Fibroblast of peridontal ligament (primary cell): Measurements from ENCODE around the gene ADAMTSL5.
A peak's percentile ranks its signal among the peaks of the same experiment; 100 is the strongest.
"Not testable (repeated sequence)": the region's sequence is repeated elsewhere in the genome, so short reads cannot be mapped to it uniquely, and the experiment has no call there.

ENCODE experiments used
- DNase-seq: peaks from one replicate; pipeline ENCODE4 v3.0.0-alpha.2; 2010; ENCODE audit errors: extremely low read depth

ADAMTSL5 gene

DNA sequence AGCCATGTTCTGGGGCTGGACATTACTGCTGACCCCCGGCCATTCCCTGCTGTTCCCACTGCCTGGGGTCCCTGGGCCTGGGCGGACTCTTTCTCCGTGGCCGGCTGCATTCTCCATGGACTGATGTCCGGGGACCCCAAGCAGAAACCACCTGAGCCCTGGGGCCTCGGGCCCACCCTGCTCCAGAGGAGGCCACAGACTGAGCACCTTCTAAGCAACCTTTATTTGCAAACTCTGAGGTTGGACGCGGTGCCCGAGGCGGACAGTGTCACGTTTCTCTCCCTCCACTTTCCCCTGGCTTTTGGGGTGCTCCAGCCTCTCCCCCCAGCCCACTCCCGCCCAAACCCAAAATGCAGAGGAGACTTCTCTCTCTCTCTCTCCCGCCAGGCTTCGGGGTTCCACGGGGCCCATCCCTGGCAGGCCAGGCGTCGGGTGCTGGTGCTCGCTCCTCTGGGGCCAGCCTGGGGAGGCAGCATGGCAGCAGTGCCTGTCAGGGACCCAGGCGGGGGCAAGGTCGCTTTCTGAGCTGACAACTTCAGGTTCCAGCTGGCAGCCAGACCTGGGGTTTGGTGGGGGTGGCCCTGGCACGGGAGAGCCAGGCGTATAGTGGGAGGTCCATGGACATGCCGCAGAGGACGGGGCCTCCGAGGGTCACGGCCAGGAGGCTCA, 31.5 kb downstream of the ADAMTSL5 start:
- no peak for DNase-seq

DNA sequence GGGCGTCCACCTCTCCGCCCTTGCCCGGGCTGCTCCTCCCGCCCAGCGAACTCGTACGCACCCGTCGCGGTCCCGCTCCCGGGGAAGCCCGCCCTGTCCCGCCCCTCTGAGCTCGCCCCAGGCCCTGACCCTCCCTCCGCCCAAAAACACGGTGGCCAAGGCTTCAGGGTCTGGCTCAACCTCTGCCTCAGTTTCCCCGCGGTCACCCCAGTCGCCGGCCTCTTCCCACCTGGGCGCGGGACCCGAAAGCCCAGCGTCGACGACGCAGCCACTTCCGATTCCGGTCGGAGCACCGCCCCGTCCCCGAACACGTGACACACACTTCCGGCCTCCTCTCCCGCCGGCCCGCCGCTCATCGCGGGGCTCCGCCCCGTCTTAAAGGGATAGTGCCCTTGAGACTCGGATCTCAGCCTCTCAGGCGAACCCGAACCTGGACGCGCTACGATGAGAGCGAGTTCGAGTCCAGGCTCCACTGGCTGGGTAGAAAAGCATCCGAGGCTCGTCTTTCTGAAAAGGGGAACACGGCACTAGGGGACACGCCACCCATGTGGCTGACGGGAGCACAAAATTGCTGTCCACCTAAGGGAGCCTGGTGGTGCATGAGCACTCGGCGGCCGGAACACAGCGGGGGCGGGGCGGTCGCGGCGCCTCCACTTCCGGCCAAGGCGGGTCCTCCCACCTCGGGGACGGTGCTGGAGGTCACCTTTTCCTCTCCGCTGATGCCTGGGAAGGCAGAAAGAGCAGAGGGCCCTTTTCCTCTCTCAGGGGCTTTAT, 33.7 kb downstream of the ADAMTSL5 start, which contains the start of gene C19orf25:
Gene C19orf25 (minus strand): TSS at position 282 of the 774 bp plus-strand sequence. CDS start 312 bp downstream, outside the sequence.
- DNase-seq: peak; percentile 88

DNA sequence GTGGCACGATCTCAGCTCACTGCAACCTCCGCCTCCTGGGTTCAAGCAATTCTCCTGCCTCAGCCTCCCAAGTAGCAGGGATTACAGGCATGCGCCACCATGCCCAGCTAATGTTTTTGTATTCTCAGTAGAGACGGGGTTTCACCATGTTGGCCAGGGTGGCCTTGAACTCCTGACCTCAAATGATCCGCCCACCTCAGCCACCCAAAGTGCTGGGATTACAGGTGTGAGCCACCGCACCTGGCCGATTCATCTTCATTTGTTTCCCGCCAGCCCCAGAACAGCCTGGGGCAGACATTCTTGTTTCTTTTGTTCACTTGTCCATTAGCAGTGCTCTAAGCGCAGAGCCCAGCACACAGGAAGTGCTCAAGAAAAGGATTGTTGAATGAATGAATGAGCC, 35.8 kb downstream of the ADAMTSL5 start:
- not testable (repeated sequence) for DNase-seq

DNA sequence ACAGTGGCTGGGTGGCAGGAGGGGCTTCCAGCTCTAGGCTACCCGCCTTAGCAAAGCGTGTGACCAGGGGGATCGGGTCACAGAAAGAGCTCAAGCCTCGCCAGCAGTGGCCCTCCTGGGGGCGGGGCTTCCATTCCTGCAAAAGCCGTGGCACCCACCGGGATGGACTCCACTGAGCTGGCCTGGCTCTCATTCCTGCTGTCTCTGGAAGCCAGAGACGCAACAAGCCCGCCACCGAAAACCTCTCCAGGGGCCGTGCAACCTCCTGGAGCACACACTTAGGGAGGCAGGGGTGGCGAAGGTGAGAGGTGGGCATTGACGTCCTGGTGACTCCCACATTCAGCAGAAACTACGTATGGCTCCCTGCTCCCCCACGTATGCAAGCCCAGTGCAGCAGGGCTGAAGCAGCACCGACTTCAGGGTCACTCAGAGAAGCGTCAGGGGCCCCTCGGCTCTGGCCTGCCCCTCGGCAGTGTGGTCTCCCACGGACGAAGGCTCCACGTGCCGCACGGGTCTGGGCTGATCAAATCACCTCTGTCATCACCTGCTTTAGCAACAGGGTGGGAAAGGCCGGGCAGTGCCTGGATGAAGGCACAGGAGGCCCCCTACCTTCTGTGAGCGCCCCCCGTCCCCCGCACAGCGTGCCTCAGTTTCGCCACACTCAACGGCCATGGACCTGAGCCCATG, 36.9 kb downstream of the ADAMTSL5 start:
- no peak for DNase-seq

DNA sequence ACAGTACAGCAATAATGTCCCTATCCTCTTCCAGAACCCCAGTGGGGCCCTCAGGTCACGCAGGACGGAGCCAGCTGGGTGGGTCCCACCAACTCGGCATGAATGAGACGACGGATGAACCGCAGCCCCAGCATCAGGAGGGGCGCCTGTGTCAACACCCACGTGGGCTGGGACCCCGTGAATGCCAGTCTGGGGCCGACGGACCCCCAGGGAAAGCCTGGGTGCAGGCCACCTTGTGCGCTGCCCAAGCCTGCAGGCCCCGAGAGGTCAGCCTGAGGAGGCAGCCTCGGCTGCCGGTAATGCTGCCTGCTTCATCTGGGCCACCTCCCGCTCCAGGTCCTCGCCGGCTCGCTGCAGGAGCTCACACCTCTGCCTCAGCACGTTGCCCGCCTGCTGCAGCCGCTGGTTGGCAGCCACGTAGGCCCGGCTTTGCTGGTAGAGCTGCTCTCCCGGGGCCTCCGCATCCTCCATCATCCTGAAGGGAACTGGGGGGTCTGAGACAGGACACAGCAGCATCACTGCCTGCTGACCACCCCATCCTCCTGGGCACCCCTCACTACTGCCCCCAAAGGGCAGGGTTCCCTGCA, 38.0 kb downstream of the ADAMTSL5 start:
- DNase-seq: no peak

DNA sequence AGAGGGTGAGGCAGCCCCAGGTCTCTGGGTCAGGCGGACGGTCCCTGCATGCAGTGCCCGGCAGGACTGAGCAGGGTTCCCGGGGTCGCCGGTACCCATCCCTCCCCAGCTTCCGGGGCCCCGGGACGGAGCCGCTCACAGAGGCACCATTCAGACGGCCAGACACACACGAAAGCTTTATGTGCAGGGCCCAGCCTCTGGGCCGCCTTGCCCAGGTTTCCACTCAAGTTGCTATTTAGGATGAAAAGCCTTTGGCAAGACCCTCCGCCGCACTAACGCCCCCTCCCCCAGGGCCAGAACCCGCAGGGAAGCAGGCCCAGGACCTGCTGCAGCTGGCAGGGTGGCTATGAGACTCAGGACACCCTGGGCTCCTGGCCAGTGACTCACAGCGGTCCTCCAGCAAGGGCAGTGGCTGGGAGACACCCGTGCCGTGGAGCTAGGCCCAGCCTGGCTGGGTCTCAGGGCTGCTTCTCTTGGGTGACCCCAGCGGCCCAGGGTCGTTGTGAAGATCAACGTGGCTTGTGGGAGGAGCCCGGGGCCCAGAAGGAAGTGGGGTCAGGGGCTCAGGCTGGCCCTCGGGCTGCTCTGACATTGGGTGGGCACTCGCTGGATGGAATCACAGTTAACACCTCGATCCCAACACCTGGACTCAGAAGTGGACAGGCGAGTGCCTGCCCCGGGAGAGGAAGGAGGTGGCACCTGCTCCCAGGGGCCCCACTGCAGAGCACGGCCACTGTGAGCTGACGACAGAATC, 38.6 kb downstream of the ADAMTSL5 start:
- no peak for DNase-seq

DNA sequence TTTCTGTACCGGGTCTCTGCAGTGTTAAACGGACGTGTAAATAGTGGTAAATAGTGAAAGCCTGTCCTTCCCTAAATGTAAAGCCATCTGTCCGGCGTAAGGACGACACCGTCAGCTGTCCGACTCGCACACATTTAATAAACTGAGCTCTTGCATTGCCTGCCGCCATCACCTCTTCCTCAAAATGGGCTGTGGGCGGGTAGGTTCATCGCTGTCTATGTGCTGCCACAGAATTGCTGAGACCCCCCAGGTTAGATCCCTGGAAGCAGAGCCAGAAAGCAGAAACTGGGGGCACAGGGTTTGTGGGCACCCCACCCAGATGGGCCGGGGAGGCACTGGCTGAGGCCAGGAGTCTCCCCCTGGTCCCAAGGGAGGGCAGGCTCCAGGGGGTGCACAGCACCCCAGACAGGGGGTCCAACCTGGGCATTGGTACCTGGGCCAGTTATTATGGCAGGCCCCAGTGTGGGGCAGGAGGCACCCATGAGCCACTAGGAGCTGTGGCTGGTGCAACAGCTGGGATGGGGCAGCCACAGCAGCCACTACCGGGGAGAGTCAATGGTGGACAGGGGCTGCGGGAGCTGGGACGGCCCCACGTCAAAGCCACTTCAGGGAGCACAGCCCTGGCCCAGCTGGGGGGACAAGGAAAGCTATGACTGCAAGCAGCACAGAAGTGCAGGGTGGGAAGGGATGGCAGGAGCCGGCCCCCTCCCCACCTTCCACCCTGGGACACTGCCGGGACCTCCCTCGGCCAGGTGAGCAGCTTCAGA, 39.6 kb downstream of the ADAMTSL5 start:
- no peak for DNase-seq

DNA sequence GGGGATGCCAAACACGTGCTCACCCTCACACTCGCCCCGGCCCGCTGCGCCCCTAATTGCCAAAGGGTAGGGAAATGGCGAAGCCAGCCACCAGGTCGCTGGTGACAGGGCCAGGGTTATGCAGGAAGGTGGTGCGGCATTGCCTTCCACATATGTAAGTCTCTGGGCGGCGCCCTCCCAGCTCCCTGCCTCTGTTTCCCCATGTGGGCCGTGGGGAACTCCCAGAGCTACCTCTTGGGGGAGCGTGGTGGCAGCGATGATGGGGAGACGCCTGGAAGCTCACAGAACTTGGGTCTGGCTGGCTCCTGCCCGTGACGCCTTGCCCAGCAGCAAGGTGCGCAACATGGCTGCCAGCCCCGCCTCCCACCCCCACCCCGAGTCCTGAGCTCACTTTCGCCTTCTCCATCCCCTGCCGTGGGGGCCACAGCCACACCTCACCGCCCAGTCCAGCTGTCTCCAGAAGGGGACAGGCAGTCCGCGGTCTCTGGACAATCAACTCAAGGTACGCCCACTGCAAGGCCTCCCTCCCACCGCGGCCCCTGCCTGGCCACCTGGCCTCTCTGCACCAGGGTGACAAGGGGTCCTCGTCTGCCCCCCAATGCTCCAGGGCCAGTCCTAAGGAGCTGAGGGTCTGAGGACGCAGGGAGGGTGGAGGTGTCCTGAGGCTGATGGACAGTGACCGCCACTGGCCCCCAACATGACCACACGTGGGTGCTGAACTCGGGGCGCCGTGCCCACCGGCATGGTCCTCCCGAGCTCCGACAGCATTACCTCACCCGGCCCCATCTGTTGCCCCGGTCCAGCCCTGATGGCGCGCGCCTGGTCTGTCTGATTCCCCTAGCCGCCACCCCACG, 40.4 kb downstream of the ADAMTSL5 start:
- no peak for DNase-seq

DNA sequence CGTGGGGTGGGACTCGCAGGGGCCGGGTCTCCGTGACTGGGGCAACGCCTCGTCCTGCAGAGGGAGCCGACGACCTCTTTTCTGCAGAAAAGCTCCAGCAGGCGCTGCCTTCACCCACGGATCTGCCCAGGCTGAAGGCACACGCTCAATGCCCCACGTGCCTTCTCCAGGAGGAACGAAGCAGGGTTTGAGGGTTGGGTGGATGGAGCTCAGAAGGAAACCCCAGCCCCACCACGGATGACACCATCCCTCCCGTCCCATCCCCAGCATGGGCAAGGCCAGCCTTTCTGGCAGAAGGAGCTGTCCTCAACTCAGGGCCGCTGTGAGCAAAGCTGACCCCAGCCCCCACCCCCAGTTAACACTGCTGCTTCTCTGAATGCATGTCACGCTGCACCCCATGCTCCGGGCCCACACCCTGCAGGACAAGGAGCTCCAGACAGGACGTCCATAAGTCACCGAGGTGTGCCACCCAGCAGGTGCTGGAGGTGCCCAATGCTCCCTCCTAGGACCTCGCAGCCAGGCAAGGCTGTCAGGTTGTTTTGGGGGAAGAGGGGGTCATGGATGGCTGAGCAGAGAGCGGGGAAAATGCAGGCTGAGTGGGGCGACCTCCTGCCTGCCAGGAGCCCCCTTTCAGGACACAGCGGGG, 41.2 kb downstream of the ADAMTSL5 start:
- no peak for DNase-seq

DNA sequence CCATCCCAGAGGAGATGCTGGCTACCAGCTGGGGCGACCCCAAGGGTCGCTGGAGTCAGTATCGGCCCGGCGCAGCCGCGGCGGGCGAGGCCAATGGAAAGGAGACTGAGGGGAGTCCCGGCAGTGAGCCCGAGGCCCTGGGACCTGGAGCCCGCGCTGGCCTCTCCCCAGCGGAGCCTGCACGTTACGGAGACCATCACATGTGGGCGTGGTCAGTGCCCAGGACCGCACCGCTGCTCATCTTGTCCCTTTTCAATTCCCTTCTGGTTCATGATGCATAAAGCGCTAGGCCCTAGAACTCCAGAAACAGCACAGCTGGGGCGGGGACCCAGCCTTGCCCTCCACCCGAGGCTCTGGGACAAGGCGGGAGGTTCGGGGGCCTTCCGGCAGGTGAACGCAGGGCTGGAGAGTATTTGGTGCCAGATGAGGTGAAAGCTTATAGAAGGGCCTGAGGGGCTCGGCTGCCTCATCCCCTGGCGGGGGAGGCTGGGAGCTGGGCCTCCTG, 41.8 kb downstream of the ADAMTSL5 start:
- no peak for DNase-seq

DNA sequence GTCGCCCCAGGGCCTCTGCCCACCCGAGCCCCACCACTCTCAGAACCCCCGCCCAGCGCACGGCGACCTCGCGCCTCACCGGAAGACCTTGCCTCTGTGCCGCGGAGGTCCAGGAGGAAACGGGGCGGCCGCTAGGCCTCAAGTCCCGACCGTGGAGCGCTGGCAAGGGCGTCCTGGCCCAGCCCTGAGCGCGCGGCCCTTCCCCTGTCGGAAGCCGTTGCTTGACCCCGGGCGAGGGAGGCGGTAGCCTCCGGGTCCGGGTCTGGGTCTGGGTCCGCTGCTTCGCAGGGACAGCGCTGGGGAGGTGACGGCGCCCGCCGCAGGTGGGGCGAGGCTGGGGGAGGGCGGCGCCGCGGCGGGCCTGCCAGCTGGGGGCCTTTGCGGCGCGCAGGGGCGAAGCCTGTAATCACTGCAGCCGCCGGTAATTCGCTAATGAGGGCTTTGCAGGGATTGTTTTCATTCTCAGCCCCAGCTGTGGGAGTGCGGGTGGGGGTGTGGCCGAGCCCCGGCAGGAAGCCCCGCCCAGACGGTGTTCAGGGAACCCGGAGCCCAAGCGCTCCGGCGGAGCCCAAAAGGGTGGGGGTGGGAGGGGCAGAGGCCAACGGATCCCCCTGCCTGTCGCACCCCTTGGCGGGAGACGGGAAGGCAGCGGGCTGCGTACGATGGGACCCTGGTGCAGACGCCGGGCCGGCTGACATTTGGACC, 42.4 kb downstream of the ADAMTSL5 start:
- DNase-seq: no peak

DNA sequence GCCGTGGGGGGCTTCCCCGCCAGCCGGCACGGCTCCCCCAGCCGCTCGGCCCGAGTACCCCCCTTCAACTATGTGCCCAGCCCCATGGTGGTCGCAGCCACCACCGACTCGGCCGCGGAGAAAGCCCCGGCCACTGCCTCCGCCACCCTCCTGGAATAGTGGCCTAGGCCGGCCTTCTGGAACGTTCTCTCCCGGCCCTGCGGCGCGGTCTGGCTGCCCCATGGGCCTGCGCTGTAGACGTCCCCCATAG, 42.8 kb downstream of the ADAMTSL5 start:
- DNase-seq: no peak

DNA sequence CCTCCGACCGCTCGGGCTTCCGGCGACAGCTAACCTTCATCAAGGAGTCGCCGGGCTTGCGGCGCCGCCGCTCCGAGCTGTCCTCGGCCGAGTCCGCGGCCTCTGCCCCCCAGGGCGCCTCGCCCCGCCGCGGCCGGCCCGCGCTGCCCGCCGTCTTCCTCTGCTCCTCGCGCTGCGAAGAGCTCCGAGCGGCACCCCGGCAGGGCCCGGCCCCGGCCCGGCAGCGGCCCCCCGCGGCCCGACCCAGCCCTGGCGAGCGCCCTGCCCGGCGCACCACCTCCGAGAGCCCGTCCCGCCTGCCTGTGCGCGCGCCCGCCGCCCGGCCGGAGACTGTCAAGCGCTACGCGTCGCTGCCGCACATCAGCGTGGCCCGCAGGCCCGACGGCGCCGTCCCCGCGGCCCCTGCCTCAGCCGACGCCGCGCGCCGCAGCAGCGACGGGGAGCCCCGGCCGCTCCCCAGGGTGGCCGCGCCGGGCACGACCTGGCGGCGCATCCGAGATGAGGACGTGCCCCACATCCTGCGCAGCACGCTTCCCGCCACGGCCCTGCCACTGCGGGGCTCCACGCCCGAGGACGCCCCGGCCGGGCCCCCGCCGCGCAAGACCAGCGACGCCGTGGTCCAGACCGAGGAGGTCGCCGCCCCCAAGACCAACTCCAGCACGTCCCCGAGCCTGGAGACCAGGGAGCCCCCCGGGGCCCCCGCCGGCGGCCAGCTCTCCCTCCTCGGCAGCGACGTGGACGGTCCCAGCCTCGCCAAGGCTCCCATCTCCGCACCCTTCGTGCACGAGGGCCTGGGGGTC, 43.4 kb downstream of the ADAMTSL5 start:
- no peak for DNase-seq

DNA sequence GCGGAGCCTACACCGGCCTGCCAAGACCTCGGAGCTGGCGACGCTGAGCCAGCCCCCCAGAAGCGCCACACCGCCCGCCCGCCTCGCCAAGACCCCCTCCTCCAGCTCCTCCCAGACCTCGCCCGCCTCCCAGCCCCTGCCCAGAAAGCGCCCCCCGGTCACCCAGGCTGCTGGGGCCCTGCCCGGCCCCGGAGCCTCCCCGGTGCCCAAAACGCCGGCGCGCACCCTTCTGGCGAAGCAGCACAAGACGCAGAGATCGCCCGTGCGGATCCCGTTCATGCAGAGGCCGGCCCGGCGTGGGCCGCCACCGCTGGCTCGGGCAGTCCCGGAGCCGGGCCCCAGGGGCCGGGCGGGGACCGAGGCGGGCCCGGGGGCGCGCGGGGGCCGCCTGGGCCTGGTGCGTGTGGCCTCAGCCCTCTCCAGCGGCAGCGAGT, 44.0 kb downstream of the ADAMTSL5 start:
- peak; percentile 30 for DNase-seq

DNA sequence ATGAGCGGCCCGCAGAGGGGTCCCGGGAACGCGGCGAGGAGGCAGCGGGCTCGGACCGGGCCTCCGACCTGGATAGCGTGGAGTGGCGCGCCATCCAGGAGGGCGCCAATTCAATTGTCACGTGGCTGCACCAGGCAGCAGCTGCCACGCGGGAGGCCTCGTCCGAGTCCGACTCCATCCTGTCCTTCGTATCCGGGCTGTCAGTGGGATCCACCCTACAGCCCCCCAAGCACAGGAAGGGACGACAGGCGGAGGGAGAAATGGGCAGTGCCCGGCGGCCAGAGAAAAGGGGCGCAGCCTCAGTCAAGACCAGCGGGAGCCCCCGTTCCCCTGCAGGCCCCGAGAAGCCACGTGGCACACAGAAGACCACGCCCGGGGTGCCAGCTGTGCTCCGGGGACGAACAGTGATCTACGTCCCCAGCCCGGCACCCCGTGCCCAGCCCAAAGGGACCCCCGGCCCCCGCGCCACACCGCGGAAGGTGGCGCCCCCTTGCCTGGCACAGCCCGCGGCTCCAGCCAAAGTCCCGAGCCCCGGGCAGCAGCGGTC, 44.5 kb downstream of the ADAMTSL5 start:
- no peak for DNase-seq

DNA sequence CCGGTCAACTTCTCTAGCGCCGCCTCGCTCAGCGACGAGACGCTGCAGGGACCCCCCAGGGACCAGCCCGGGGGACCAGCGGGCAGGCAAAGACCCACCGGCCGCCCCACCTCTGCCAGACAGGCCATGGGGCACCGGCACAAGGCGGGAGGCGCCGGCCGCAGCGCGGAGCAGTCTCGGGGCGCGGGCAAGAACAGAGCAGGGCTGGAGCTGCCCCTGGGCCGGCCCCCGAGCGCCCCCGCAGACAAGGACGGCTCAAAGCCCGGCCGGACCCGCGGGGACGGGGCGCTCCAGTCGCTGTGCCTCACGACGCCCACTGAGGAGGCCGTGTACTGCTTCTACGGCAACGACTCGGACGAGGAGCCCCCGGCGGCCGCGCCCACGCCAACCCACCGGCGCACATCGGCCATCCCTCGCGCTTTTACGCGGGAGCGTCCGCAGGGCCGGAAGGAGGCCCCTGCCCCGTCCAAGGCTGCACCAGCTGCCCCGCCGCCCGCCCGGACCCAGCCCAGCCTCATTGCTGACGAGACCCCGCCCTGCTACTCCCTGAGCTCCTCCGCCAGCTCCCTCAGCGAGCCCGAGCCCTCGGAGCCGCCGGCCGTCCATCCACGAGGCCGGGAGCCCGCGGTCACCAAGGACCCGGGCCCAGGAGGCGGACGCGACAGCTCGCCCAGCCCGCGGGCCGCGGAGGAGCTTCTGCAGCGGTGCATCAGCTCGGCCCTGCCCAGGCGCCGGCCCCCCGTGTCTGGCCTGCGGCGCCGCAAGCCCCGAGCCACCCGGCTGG, 45.1 kb downstream of the ADAMTSL5 start:
- no peak for DNase-seq

DNA sequence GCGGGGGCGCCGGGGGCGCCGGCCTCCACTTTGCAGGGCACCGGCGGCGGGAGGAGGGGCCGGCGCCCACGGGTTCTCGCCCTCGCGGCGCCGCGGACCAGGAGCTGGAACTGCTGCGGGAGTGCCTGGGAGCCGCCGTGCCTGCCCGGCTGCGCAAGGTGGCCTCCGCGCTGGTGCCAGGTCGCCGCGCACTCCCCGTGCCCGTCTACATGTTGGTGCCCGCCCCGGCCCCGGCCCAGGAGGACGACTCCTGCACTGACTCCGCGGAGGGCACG, 45.7 kb downstream of the ADAMTSL5 start:
- DNase-seq: no peak
